Upper lobe of left lung (tissue), 4 donors: ENCODE measurements around the gene CREG1.

Source experiments
- CTCF ChIP-seq, 6 experiments: fragments of 450-650 bp in 4 of 6; fragments of 200-600 bp in 2 of 6; sonication (generic) in 2 of 6; IDR thresholded peaks; one replicate each; pipeline ENCODE4 v1.5.1; 2016 to 2019; ENCODE audit warnings: antibody characterized with exemption in 6 of 6
- EP300 ChIP-seq, 4 donors: sonication (generic); formaldehyde crosslinking; IDR thresholded peaks; one replicate each; pipeline ENCODE4 v1.5.1; 2017; ENCODE audit warnings: antibody characterized with exemption in 4 of 4, control low read depth in 2 of 4
- POLR2A ChIP-seq, 4 donors: fragments of 450-650 bp; IDR thresholded peaks; one replicate each; pipeline ENCODE4 v1.5.1; 2016 to 2017; ENCODE audit warnings: antibody characterized with exemption in 4 of 4, mild to moderate bottlenecking in 2 of 4
- POLR2AphosphoS5 ChIP-seq, 2 donors: sonication (generic); formaldehyde crosslinking; IDR thresholded peaks; one replicate each; pipeline ENCODE4 v1.5.1; 2017; ENCODE audit warnings: antibody characterized with exemption in 2 of 2

- TF ChIP-seq CTCF (IDR thresholded peaks at IDR 0.05), result no peak
- TF ChIP-seq POLR2AphosphoS5 (IDR thresholded peaks at IDR 0.05), result no peak
- TF ChIP-seq POLR2A (IDR thresholded peaks at IDR 0.05), result no peak
- TF ChIP-seq EP300 (IDR thresholded peaks at IDR 0.05), result no peak
These were observed 10.2 kb downstream of the CREG1 start for GRCh38 chr1:167543199-167543990.
